ENCODE data around the gene POGLUT3. TPM values are rescaled to one million over a fixed set of nuclear protein-coding genes. Genes with fewer than 3 reads are reported as not detected.

Gene POGLUT3
- total RNA-seq, 1 donor from 2014 or later, result 3.7 TPM

- no peaks in the 10 kb centered on the region for H3K27me3 Mint-ChIP-seq
- H3K4me1 Mint-ChIP-seq, result peaks cover 15% of the 10 kb centered on the region
- ChIA-PET CTCF (no interaction called here), POLR2A (interaction anchor here (1.3 kb wide), 1 partner anchor 29 kb away, joined by 3 read pairs; no protein-coding TSS in a partner anchor)
- H3K27ac Mint-ChIP-seq, result peak overlapping the region; percentile 97
- TF ChIP-seq, protein P1, sequence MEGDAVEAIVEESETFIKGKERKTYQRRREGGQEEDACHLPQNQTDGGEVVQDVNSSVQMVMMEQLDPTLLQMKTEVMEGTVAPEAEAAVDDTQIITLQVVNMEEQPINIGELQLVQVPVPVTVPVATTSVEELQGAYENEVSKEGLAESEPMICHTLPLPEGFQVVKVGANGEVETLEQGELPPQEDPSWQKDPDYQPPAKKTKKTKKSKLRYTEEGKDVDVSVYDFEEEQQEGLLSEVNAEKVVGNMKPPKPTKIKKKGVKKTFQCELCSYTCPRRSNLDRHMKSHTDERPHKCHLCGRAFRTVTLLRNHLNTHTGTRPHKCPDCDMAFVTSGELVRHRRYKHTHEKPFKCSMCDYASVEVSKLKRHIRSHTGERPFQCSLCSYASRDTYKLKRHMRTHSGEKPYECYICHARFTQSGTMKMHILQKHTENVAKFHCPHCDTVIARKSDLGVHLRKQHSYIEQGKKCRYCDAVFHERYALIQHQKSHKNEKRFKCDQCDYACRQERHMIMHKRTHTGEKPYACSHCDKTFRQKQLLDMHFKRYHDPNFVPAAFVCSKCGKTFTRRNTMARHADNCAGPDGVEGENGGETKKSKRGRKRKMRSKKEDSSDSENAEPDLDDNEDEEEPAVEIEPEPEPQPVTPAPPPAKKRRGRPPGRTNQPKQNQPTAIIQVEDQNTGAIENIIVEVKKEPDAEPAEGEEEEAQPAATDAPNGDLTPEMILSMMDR (IDR thresholded peaks at IDR 0.05), result no peak
- H3K4me3 Mint-ChIP-seq, result peak overlapping the region; percentile 100
- H3K36me3 Mint-ChIP-seq (ENCODE audit: low read depth), result peaks cover 4% of the 10 kb centered on the region
- intact Hi-C loops (cut with micrococcal nuclease), result loop anchor here (1.0 to 10.0 kb wide), 6 partner anchors 29 to 1042 kb away; partner anchors contain the start of genes ACAT1, ATM, C11orf65 and CWF19L2
- no peaks in the 10 kb centered on the region for H3K9me3 Mint-ChIP-seq
- DNase-seq (no peak), ATAC-seq (ENCODE audit: low read depth) (no peak)
These were observed 1.4 kb downstream of the POGLUT3 start for GRCh38 chr11:108496643-108497256.

- TF ChIP-seq, protein P1 (IDR thresholded peaks at IDR 0.05), result no peak
- no peaks in the 10 kb centered on the region for H3K9me3 Mint-ChIP-seq
- no peaks in the 10 kb centered on the region for H3K27me3 Mint-ChIP-seq
- DNase-seq (no peak), ATAC-seq (ENCODE audit: low read depth) (no peak)
- H3K27ac Mint-ChIP-seq, result no peak overlapping the region
- H3K4me1 Mint-ChIP-seq, result peaks cover 15% of the 10 kb centered on the region
- peaks cover 8% of the 10 kb centered on the region for H3K36me3 Mint-ChIP-seq (ENCODE audit: low read depth)
- ChIA-PET CTCF (no interaction called here), POLR2A (no interaction called here)
- H3K4me3 Mint-ChIP-seq, result no peak overlapping the region
- intact Hi-C loops (cut with micrococcal nuclease), result loop anchor here (10.0 kb wide), 3 partner anchors 271 to 1041 kb away; partner anchors contain the start of genes ACAT1, ATM, CWF19L2 and NPAT
These were observed 2.9 kb downstream of the POGLUT3 start for GRCh38 chr11:108495326-108495725.

DNA sequence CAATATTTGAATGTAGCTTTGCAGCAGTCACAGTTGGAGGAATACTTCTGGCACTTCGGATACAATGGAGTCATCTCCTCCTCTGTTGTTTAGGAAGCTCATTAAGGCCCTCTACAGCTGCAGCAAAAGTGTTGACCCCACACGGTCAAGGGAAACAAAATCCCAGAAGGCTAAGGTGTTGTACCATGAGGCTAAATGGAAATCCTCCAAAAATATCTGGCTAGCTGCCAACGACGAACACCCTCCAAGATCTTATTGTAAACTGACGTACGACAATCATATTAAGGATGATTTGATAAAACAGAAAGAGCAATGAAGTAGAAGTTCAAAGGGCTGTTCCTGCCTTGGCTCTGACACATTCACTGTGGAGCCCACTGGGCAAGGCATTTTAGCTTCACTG lies 4.0 kb downstream of the POGLUT3 start:
- no peak for ATAC-seq (ENCODE audit: low read depth)
- Mint-ChIP-seq H3K4me1 (peaks cover 15% of the 10 kb centered on the region), H3K27ac (no peak overlapping the region), H3K4me3 (no peak overlapping the region), H3K27me3 (no peaks in the 10 kb centered on the region), H3K9me3 (no peaks in the 10 kb centered on the region), H3K36me3 (ENCODE audit: low read depth) (peaks cover 10% of the 10 kb centered on the region)
- intact Hi-C loops (cut with micrococcal nuclease), result loop anchor here (10.0 kb wide), 3 partner anchors 269 to 1039 kb away; partner anchors contain the start of genes ACAT1, ATM, CWF19L2 and NPAT
- DNase-seq, result no peak
- TF ChIP-seq, protein P1 (IDR thresholded peaks at IDR 0.05), result no peak
- ChIA-PET CTCF (no interaction called here), POLR2A (no interaction called here)

DNA sequence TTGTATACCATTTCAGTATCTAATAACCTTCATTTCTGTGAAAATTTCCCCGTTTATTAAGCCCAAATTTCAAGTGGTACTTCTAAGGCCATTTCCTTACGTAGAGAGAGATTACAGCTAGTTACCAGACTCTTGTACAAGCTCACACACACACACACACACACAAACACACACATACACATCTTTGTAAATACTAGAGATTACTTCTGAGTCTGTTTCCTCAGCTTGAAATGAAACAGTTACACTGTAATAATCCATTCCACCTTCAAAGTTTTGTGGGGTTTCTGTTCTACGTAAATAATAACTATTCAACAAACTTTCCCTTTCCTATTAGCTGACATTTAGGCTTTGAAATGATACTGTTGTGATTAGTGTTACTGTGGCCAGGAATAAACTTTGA lies 6.2 kb downstream of the POGLUT3 start:
- peaks cover 15% of the 10 kb centered on the region for H3K36me3 Mint-ChIP-seq (ENCODE audit: low read depth)
- DNase-seq (no peak), ATAC-seq (ENCODE audit: low read depth) (no peak)
- TF ChIP-seq, protein P1 (IDR thresholded peaks at IDR 0.05), result no peak
- intact Hi-C loops (cut with micrococcal nuclease), result loop anchor here (10.0 kb wide), 3 partner anchors 267 to 1037 kb away; partner anchors contain the start of genes ACAT1, ATM, CWF19L2 and NPAT
- H3K9me3 Mint-ChIP-seq, result no peaks in the 10 kb centered on the region
- no peak overlapping the region for H3K4me3 Mint-ChIP-seq
- POLR2A ChIA-PET, result no interaction called here
- peaks cover 6% of the 10 kb centered on the region for H3K4me1 Mint-ChIP-seq
- no peaks in the 10 kb centered on the region for H3K27me3 Mint-ChIP-seq
- CTCF ChIA-PET, result no interaction called here
- no peak overlapping the region for H3K27ac Mint-ChIP-seq

DNA sequence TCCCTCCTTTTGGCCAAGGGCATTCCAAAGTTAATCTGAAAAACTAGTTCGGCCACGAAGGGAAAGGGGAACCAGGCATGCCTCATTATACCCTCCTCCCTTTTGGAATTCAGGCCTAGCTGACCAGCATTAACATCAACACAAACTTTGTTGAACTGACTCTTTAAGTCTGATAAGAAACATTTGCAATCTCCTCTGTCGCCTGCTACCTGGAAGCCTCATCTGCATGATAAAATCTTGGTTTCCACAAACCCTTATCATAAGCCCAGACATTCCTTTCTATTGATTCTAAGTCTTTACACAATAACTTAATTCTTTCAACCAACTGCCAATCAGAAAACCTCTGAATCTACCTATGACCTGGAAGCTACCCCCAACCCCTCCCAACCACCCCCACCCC lies 11.4 kb downstream of the POGLUT3 start:
- Mint-ChIP-seq H3K4me1 (no peaks in the 10 kb centered on the region), H3K27ac (no peak overlapping the region), H3K9me3 (no peaks in the 10 kb centered on the region), H3K4me3 (no peak overlapping the region), H3K27me3 (no peaks in the 10 kb centered on the region), H3K36me3 (ENCODE audit: low read depth) (peaks cover 42% of the 10 kb centered on the region)
- TF ChIP-seq, protein P1 (IDR thresholded peaks at IDR 0.05), result no peak
- POLR2A ChIA-PET, result no interaction called here
- DNase-seq (no peak), ATAC-seq (ENCODE audit: low read depth) (no peak)
- intact Hi-C loops (cut with micrococcal nuclease), result no loop called here
- CTCF ChIA-PET, result no interaction called here

Data from activated B cell treated with CpG ODN at 0.5 μM for 24 hours (primary cell).